ENCODE data around the gene TTC8. TPM values are rescaled to one million over a fixed set of nuclear protein-coding genes. Genes with fewer than 3 reads are reported as not detected.
"Not testable (repeated sequence)": the region's sequence is repeated elsewhere in the genome, so short reads cannot be mapped to it uniquely, and the experiment has no call there.

Gene TTC8
- total RNA-seq, 1 experiment from 2014 or later, result 23.9 TPM

DNA sequence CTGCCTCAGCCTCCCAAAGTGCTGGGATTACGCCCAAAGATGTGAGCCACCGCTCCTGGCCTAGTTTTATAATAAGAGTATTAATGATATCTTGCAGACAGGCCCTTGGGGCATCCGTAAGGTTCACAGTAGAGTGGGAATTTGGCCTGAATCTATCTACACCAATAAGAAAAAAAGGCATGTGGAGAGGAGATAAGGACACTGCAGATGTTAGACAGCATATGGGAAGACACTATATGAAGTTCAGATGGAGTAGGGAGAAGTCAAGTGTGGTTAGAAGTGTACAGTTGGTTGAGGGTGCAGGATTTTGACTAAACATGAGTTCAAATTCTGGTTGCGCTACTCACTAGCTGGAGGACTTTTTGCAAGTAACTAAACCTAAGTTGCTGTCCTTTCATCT is 8.5 kb upstream of the TTC8 start:
- TF ChIP-seq, protein P1, sequence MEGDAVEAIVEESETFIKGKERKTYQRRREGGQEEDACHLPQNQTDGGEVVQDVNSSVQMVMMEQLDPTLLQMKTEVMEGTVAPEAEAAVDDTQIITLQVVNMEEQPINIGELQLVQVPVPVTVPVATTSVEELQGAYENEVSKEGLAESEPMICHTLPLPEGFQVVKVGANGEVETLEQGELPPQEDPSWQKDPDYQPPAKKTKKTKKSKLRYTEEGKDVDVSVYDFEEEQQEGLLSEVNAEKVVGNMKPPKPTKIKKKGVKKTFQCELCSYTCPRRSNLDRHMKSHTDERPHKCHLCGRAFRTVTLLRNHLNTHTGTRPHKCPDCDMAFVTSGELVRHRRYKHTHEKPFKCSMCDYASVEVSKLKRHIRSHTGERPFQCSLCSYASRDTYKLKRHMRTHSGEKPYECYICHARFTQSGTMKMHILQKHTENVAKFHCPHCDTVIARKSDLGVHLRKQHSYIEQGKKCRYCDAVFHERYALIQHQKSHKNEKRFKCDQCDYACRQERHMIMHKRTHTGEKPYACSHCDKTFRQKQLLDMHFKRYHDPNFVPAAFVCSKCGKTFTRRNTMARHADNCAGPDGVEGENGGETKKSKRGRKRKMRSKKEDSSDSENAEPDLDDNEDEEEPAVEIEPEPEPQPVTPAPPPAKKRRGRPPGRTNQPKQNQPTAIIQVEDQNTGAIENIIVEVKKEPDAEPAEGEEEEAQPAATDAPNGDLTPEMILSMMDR (IDR thresholded peaks at IDR 0.05; ENCODE audit: unreplicated experiment), result no peak
- POLR2A ChIA-PET, result interaction anchor here (0.7 kb wide), 1 partner anchor 21 kb away, joined by 3 read pairs; no protein-coding TSS in a partner anchor
- H3K9me3 Mint-ChIP-seq (ENCODE audit: unreplicated experiment), result no peaks in the 10 kb centered on the region
- no TSS peak for BruUV-seq (replicated peaks)
- no peak overlapping the region for H3K27ac Mint-ChIP-seq (ENCODE audit: low read depth, unreplicated experiment)
- DNase-seq (ENCODE audit: unreplicated experiment), result no peak
- H3K27me3 Mint-ChIP-seq (ENCODE audit: insufficient read depth, unreplicated experiment), result no peaks in the 10 kb centered on the region
- CTCF ChIA-PET, result interaction anchor here (0.8 kb wide), 1 partner anchor 23 kb away, joined by 4 read pairs; the partner anchor contains the start of gene EML5
- no peak overlapping the region for H3K4me3 Mint-ChIP-seq (ENCODE audit: unreplicated experiment)
- intact Hi-C loops (cut with micrococcal nuclease), result no loop called here
- no peaks in the 10 kb centered on the region for H3K4me1 Mint-ChIP-seq (ENCODE audit: insufficient read depth, unreplicated experiment)
- no peaks in the 10 kb centered on the region for H3K36me3 Mint-ChIP-seq (ENCODE audit: insufficient read depth, unreplicated experiment)

DNA sequence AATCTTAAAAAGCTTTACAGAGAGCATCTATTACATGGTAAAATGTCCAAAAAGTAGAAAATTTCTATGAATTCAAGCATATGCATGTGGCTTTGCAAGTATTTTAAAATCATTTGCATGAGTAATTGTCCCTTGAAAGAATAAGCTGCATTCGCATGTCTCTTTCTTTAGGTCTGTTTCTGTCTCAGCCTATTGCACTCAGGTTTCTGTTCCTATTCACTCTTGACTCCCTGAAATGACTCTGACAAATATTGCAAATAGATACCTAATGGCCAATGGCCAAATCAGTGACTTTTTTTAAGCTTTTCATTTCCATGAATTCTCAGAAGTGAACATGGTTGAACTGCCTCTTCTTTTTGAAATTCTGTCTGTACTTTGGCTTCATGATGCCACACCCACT is 6.4 kb upstream of the TTC8 start:
- H3K4me1 Mint-ChIP-seq (ENCODE audit: insufficient read depth, unreplicated experiment), result no peaks in the 10 kb centered on the region
- no peaks in the 10 kb centered on the region for H3K36me3 Mint-ChIP-seq (ENCODE audit: insufficient read depth, unreplicated experiment)
- POLR2A ChIA-PET, result no interaction called here
- no peak for DNase-seq (ENCODE audit: unreplicated experiment)
- CTCF ChIA-PET, result no interaction called here
- TF ChIP-seq, protein P1 (IDR thresholded peaks at IDR 0.05; ENCODE audit: unreplicated experiment), result no peak
- H3K9me3 Mint-ChIP-seq (ENCODE audit: unreplicated experiment), result no peaks in the 10 kb centered on the region
- BruUV-seq (replicated peaks), result no TSS peak
- H3K27ac Mint-ChIP-seq (ENCODE audit: low read depth, unreplicated experiment), result no peak overlapping the region
- intact Hi-C loops (cut with micrococcal nuclease), result no loop called here
- H3K27me3 Mint-ChIP-seq (ENCODE audit: insufficient read depth, unreplicated experiment), result no peaks in the 10 kb centered on the region
- no peak overlapping the region for H3K4me3 Mint-ChIP-seq (ENCODE audit: unreplicated experiment)

DNA sequence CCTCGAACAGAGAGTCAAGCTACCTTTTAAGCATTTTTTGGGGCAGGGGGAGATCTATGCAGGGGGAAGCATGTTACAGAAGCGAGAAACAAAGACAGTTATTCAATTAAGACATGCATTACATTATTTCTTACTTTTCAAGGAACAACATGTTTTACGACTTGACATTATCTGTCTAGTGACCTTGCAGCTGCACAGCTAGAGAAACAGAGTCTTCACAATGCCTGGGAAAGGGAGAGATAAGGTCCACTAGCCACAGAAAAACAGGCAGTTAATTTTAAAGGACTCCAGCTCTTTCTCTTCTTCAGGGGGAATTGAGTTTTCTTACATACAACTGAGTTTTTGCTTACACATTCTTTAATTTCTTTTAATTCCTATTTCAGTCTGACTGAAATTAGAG is 4.8 kb upstream of the TTC8 start:
- H3K4me1 Mint-ChIP-seq (ENCODE audit: insufficient read depth, unreplicated experiment); H3K27ac Mint-ChIP-seq (ENCODE audit: low read depth, unreplicated experiment); H3K27me3 Mint-ChIP-seq (ENCODE audit: insufficient read depth, unreplicated experiment); POLR2A ChIA-PET; intact Hi-C loops (cut with micrococcal nuclease); BruUV-seq (replicated peaks); H3K9me3 Mint-ChIP-seq (ENCODE audit: unreplicated experiment); H3K4me3 Mint-ChIP-seq (ENCODE audit: unreplicated experiment); H3K36me3 Mint-ChIP-seq (ENCODE audit: insufficient read depth, unreplicated experiment); DNase-seq (ENCODE audit: unreplicated experiment): not testable (repeated sequence)
- CTCF ChIA-PET, result interaction anchor here (0.7 to 1.8 kb wide), 2 partner anchors 152 to 1142 kb away, joined by 3 to 5 read pairs; no protein-coding TSS in a partner anchor

DNA sequence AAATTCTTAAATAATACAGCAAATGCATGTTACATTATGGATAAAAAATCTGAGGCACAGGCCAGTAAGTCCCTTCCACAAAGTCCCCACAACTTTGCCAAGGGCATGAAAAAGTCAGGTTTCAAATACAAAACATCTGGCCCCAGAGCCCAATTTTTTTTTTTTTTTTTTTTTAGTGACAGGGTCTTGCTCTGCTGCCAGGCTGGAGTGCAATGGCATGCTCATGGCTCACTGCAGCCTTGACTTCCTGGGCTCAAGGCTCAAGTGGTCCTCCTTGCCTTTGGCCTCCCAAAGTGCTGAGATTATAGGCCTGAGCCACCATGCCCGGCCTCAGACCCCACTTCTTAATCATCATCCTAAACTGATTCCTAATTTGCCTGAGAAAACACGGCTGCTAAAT is 3.1 kb upstream of the TTC8 start:
- Mint-ChIP-seq H3K36me3 (ENCODE audit: insufficient read depth, unreplicated experiment) (peaks cover 6% of the 10 kb centered on the region), H3K4me1 (ENCODE audit: insufficient read depth, unreplicated experiment) (peaks cover 8% of the 10 kb centered on the region)

More for the DNA sequence above, 3.1 kb upstream of the TTC8 start:
- H3K27ac Mint-ChIP-seq (ENCODE audit: low read depth, unreplicated experiment), result no peak overlapping the region
- TF ChIP-seq, protein P1 (IDR thresholded peaks at IDR 0.05; ENCODE audit: unreplicated experiment), result no peak
- H3K9me3 Mint-ChIP-seq (ENCODE audit: unreplicated experiment), result no peaks in the 10 kb centered on the region
- no peak overlapping the region for H3K4me3 Mint-ChIP-seq (ENCODE audit: unreplicated experiment)
- intact Hi-C loops (cut with micrococcal nuclease), result no loop called here
- ChIA-PET POLR2A (no interaction called here), CTCF (interaction anchor here (1.8 kb wide), 1 partner anchor 153 kb away, joined by 5 read pairs; no protein-coding TSS in a partner anchor)
- no peak for DNase-seq (ENCODE audit: unreplicated experiment)
- BruUV-seq (replicated peaks), result no TSS peak
- no peaks in the 10 kb centered on the region for H3K27me3 Mint-ChIP-seq (ENCODE audit: insufficient read depth, unreplicated experiment)

Data from MCF 10A (cell line).